Nephron (organoid): ENCODE results near the gene SYT9.

Source experiments
- H3K27ac Mint-ChIP-seq, 3 experiments: 2 replicates each; pipeline ENCODE4 v1.8.0; 2020; ENCODE audit warnings: mixed read lengths in 3 of 3, mild to moderate bottlenecking in 2 of 3, moderate library complexity in 1 of 3
- H3K27me3 Mint-ChIP-seq: 2 replicates; pipeline ENCODE4 v1.8.0; 2021; ENCODE audit warnings: low read depth, mild to moderate bottlenecking, moderate library complexity, mixed read lengths
- H3K36me3 Mint-ChIP-seq: 2 replicates; pipeline ENCODE4 v1.8.0; 2020; ENCODE audit warnings: low read depth, mixed read lengths
- H3K4me1 Mint-ChIP-seq: 2 replicates; pipeline ENCODE4 v1.8.0; 2020; ENCODE audit warnings: mixed read lengths
- H3K4me3 Mint-ChIP-seq, 3 experiments: 2 replicates each; pipeline ENCODE4 v1.8.0; 2020; ENCODE audit warnings: mild to moderate bottlenecking in 3 of 3, mixed read lengths in 3 of 3, moderate library complexity in 2 of 3
- H3K9me3 Mint-ChIP-seq: 2 replicates; pipeline ENCODE4 v1.8.0; 2020; ENCODE audit warnings: mixed read lengths
- CTCF ChIP-seq, 3 experiments: fragments of 200-600 bp; sonication (generic); IDR thresholded peaks; one replicate each; pipeline ENCODE4 v1.5.0; 2021; ENCODE audit warnings: antibody characterized with exemption in 3 of 3; ENCODE audit not compliant: unreplicated experiment in 3 of 3

Gene SYT9

GRCh38 chr11:7488681-7489080 lies 237.0 kb downstream of the SYT9 start:
- Mint-ChIP-seq H3K36me3 (peaks cover 13% of the 10 kb centered on the region), H3K4me3 (no peak overlapping the region), H3K4me1 (peaks cover 41% of the 10 kb centered on the region), H3K9me3 (no peaks in the 10 kb centered on the region), H3K27me3 (no peaks in the 10 kb centered on the region), H3K27ac (no peak overlapping the region)
- TF ChIP-seq CTCF (IDR thresholded peaks at IDR 0.05; ENCODE audit: unreplicated experiment in 3 of 3), result no peak

GRCh38 chr11:7489376-7489775 lies 237.7 kb downstream of the SYT9 start:
- H3K36me3 Mint-ChIP-seq, result peaks cover 13% of the 10 kb centered on the region
- no peak for TF ChIP-seq CTCF (IDR thresholded peaks at IDR 0.05; ENCODE audit: unreplicated experiment in 3 of 3)
- H3K27me3 Mint-ChIP-seq, result no peaks in the 10 kb centered on the region
- H3K4me1 Mint-ChIP-seq, result peaks cover 34% of the 10 kb centered on the region
- no peak overlapping the region for H3K27ac Mint-ChIP-seq
- no peak overlapping the region for H3K4me3 Mint-ChIP-seq
- no peaks in the 10 kb centered on the region for H3K9me3 Mint-ChIP-seq

DNA sequence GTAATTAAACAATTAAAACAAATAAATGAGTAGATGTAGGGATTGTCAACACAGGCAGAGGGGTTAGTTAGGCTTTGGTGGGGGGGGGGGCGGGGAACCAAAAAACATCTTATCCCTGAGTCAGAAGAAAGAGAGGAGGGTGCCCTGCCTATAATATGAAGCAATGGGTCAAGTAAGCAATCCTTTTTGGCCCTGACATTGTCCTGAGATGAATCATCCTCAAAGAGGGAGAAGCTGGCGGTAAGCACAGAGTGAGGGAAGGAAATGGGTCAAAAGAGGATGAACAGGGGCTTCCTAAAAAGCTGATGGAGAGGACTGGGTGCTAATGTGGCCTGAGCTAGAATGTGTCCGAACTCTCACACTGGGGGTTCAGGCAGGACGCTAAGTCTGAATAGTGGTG lies 238.3 kb downstream of the SYT9 start:
- peaks cover 29% of the 10 kb centered on the region for H3K4me1 Mint-ChIP-seq
- no peak for TF ChIP-seq CTCF (IDR thresholded peaks at IDR 0.05; ENCODE audit: unreplicated experiment in 3 of 3)
- no peaks in the 10 kb centered on the region for H3K27me3 Mint-ChIP-seq
- H3K36me3 Mint-ChIP-seq, result peaks cover 13% of the 10 kb centered on the region
- no peaks in the 10 kb centered on the region for H3K9me3 Mint-ChIP-seq
- H3K27ac Mint-ChIP-seq, result no peak overlapping the region
- H3K4me3 Mint-ChIP-seq, result no peak overlapping the region

GRCh38 chr11:7490535-7490934 lies 238.8 kb downstream of the SYT9 start:
- H3K27me3 Mint-ChIP-seq, result no peaks in the 10 kb centered on the region
- peaks cover 25% of the 10 kb centered on the region for H3K4me1 Mint-ChIP-seq
- TF ChIP-seq CTCF (IDR thresholded peaks at IDR 0.05; ENCODE audit: unreplicated experiment in 3 of 3), result no peak
- peak overlapping the region in 2 of 3 experiments; percentile 19 to 37 for H3K4me3 Mint-ChIP-seq
- peaks cover 13% of the 10 kb centered on the region for H3K36me3 Mint-ChIP-seq
- peak overlapping the region in 1 of 3 experiments; percentile 11 for H3K27ac Mint-ChIP-seq
- no peaks in the 10 kb centered on the region for H3K9me3 Mint-ChIP-seq

- no peaks in the 10 kb centered on the region for H3K9me3 Mint-ChIP-seq
- H3K4me1 Mint-ChIP-seq, result peaks cover 18% of the 10 kb centered on the region
- H3K27ac Mint-ChIP-seq, result no peak overlapping the region
- H3K4me3 Mint-ChIP-seq, result no peak overlapping the region
- TF ChIP-seq CTCF (IDR thresholded peaks at IDR 0.05; ENCODE audit: unreplicated experiment in 3 of 3), result no peak
- H3K27me3 Mint-ChIP-seq, result no peaks in the 10 kb centered on the region
- H3K36me3 Mint-ChIP-seq, result peaks cover 17% of the 10 kb centered on the region
These were observed 240.5 kb downstream of the SYT9 start for GRCh38 chr11:7492253-7492652.

DNA sequence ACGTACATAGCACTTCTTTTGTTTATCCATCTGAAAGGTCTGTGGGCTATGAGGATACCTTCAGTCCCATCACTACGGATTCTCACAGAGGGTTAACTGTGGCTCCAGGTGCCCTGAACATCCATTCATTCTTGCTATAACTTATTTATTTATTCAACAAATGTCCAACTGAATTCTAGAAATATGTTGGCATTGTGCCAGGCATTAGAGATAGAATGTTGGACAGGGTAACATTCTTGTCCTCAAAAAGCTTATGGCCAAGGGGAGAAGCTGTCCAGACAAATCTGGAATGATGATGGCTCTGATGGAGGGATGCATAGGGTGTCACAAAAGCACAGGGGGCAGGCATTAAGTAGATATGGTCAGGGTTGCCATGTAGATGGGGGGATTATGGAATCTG lies 242.0 kb downstream of the SYT9 start:
- Mint-ChIP-seq H3K4me3 (no peak overlapping the region), H3K27ac (no peak overlapping the region), H3K27me3 (no peaks in the 10 kb centered on the region), H3K36me3 (peaks cover 12% of the 10 kb centered on the region), H3K9me3 (no peaks in the 10 kb centered on the region), H3K4me1 (peaks cover 14% of the 10 kb centered on the region)
- no peak for TF ChIP-seq CTCF (IDR thresholded peaks at IDR 0.05; ENCODE audit: unreplicated experiment in 3 of 3)
